IPS-20b (cell line): Measurements from ENCODE around the gene TNS4.
A peak's percentile ranks its signal among the peaks of the same experiment; 100 is the strongest.

Experiments
- H3K27ac ChIP-seq: one replicate; pipeline ENCODE4 v1.5.1; 2013; ENCODE audit warnings: low read length
- H3K27me3 ChIP-seq: 2 replicates; pipeline ENCODE4 v1.6.1; 2013; ENCODE audit warnings: mild to moderate bottlenecking, low read length, inconsistent platforms; ENCODE audit not compliant: insufficient read depth
- H3K36me3 ChIP-seq: 2 replicates; pipeline ENCODE4 v1.6.1; 2013; ENCODE audit warnings: low read depth, mild to moderate bottlenecking, inconsistent platforms, low read length, moderate library complexity; ENCODE audit not compliant: insufficient read depth
- H3K4me1 ChIP-seq: 2 replicates; pipeline ENCODE4 v1.6.1; 2013; ENCODE audit warnings: mild to moderate bottlenecking, control low read depth, inconsistent platforms, low read length, moderate library complexity; ENCODE audit not compliant: insufficient read depth
- H3K4me3 ChIP-seq: 2 replicates; pipeline ENCODE4 v1.5.1; 2013; ENCODE audit warnings: mild to moderate bottlenecking, low read length, inconsistent platforms
- H3K9ac ChIP-seq: 2 replicates; pipeline ENCODE4 v1.6.1; 2013; ENCODE audit warnings: low read depth, mild to moderate bottlenecking, inconsistent platforms, low read length, moderate library complexity
- H3K9me3 ChIP-seq: 2 replicates; pipeline ENCODE4 v1.6.1; 2013; ENCODE audit warnings: mild to moderate bottlenecking, low read depth, low read length, inconsistent platforms; ENCODE audit not compliant: insufficient read depth

TNS4 gene

DNA sequence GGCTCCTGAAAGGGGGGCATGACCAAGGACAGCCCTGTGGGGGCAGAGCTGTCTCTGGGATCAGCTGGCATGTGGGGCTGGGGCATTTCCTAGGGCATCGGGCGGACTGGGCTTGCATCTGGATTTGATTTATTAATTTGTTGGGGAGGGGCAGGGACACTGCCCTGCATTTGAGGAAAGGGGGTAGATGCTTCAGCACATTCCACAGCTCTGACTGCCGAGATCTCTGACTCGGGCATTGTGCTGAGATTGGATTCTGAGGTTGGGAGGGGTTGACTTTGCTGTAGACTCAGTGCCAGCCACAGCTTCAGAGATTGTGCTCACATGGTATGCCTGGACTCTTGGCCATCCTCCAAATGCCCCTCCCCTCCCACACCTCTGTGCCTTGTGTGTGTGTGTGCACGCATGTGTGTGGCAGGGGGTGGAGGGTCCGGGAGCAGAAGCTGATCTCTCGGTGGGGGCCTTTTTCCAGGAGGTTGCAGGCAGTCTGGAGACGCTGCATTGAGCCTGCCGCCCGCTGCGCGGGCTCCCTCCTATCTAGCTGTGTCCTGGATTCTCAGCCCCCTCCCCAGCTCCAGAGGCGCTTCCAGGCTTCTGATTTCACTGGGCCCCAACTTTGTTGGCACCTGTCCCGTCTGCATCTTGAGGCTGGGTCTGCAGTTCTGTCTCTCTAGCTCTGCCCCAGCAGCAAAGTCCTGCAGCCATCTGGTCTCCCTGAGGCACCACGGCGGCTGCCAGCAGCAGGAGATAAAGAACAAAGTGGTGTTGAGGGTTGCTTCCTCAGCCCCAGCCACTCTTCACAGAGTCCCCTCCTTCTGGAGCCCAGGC lies 43.2 kb downstream of the TNS4 start:
- Histone ChIP-seq H3K36me3 (peaks cover 37% of the 10 kb centered on the region), H3K27me3 (no peaks in the 10 kb centered on the region), H3K4me3 (no peak overlapping the region), H3K9me3 (no peaks in the 10 kb centered on the region), H3K27ac (peak overlapping the region; percentile 16), H3K4me1 (peaks cover 19% of the 10 kb centered on the region; the same call in 1 of the 2 replicates), H3K9ac (no peak overlapping the region)

DNA sequence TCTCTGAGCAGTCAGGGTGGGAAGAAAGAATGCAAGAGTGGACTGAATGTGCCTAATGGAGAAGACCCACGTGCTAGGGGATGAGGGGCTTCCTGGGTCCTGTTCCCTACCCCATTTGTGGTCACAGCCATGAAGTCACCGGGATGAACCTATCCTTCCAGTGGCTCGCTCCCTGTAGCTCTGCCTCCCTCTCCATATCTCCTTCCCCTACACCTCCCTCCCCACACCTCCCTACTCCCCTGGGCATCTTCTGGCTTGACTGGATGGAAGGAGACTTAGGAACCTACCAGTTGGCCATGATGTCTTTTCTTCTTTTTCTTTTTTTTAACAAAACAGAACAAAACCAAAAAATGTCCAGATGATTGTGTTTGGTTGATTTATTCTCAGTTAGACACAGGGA lies 44.1 kb downstream of the TNS4 start:
- Histone ChIP-seq H3K27me3 (no peaks in the 10 kb centered on the region), H3K27ac (no peak overlapping the region), H3K9ac (no peak overlapping the region), H3K4me3 (no peak overlapping the region), H3K4me1 (peaks cover 11% of the 10 kb centered on the region; the same call in 1 of the 2 replicates), H3K36me3 (peaks cover 45% of the 10 kb centered on the region), H3K9me3 (no peaks in the 10 kb centered on the region)

DNA sequence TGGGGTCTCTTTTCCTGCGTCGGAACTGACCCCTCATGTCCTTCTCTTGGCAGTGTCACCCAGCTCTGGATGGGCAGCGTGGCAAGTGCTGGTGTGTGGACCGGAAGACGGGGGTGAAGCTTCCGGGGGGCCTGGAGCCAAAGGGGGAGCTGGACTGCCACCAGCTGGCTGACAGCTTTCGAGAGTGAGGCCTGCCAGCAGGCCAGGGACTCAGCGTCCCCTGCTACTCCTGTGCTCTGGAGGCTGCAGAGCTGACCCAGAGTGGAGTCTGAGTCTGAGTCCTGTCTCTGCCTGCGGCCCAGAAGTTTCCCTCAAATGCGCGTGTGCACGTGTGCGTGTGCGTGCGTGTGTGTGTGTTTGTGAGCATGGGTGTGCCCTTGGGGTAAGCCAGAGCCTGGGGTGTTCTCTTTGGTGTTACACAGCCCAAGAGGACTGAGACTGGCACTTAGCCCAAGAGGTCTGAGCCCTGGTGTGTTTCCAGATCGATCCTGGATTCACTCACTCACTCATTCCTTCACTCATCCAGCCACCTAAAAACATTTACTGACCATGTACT lies 44.9 kb downstream of the TNS4 start:
- Histone ChIP-seq H3K4me1 (peaks cover 10% of the 10 kb centered on the region; the same call in 1 of the 2 replicates), H3K9ac (no peak overlapping the region), H3K4me3 (no peak overlapping the region), H3K9me3 (no peaks in the 10 kb centered on the region), H3K27me3 (no peaks in the 10 kb centered on the region), H3K27ac (no peak overlapping the region), H3K36me3 (peaks cover 48% of the 10 kb centered on the region)

DNA sequence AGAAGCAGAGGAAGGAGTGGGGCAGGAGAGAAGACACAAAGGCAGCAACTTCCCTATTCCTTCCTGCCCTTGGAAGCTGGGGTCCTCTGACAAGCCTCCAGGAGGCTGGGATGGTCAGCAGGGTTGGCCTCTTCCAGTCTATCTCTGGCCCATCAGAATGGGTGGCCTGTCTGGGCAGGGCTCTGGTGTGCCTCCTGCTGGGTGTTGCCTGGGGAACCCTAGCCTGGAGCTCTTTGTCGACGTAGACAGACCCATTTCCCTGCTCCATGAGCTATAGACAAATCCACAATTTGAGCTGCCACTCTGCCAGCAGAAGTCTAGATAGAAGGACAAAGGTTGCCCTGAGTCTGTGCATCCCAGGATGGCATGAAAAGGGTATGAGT lies 46.8 kb downstream of the TNS4 start:
- Histone ChIP-seq H3K4me1 (peaks cover 10% of the 10 kb centered on the region; the same call in 1 of the 2 replicates), H3K9me3 (no peaks in the 10 kb centered on the region), H3K27ac (no peak overlapping the region), H3K9ac (no peak overlapping the region), H3K36me3 (peaks cover 48% of the 10 kb centered on the region), H3K4me3 (no peak overlapping the region), H3K27me3 (no peaks in the 10 kb centered on the region)

DNA sequence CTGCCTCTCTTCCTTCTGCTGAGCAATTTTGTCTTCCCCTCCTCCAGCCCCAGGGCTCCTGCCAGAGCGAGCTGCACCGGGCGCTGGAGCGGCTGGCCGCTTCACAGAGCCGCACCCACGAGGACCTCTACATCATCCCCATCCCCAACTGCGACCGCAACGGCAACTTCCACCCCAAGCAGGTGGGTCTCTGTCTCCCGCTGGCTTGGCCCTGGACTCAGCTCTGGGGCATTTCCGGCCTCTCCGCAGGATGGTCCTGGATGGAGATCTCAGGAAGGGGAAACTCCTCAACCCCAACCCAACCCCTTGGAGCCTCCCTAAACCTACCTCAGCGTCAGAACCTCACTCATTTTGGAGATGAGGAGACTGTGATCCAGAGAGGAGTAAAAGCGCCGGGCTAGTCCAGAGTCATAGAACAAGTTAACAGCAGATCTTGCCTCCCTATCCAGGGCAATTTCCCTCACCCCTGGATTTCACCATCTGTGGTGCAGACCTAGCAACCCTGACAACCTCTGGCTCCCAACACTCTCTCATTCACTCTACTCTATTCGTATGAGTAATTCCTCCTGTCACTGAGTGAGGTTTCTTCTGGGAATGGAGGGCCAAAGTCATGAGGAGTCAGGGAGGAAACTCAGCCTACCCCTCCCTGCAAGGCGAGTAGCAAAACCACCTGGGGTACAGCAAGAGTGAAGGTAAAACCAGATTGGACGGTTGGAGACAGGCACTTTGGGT lies 47.4 kb downstream of the TNS4 start:
- Histone ChIP-seq H3K27ac (no peak overlapping the region), H3K9ac (no peak overlapping the region), H3K4me3 (no peak overlapping the region), H3K4me1 (peaks cover 10% of the 10 kb centered on the region; the same call in 1 of the 2 replicates), H3K27me3 (no peaks in the 10 kb centered on the region), H3K36me3 (peaks cover 48% of the 10 kb centered on the region), H3K9me3 (no peaks in the 10 kb centered on the region)

DNA sequence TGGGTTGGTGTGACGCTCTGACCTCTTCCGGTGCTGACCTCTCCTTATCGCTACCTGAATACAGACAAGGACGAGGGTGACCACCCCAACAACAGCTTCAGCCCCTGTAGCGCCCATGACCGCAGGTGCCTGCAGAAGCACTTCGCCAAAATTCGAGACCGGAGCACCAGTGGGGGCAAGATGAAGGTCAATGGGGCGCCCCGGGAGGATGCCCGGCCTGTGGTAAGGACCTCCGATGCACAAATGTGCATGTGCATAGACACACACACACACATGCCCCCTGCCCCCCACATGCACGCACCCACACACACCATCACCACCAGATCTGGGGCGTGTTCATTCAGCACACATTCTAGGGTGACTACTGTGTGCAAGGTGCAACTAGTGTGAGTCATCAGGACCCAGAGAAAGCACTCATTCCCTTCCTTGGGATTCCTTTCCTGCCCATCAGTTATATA lies 48.5 kb downstream of the TNS4 start:
- H3K9ac ChIP-seq: no peak overlapping the region
- no peaks in the 10 kb centered on the region for H3K27me3 ChIP-seq
- 0 out of 2 replicates have a peak, but pooled peaks cover 3% of the 10 kb centered on the region for H3K4me1 ChIP-seq
- no peak overlapping the region for H3K27ac ChIP-seq
- peaks cover 48% of the 10 kb centered on the region for H3K36me3 ChIP-seq
- H3K9me3 ChIP-seq: no peaks in the 10 kb centered on the region
- H3K4me3 ChIP-seq: no peak overlapping the region

DNA sequence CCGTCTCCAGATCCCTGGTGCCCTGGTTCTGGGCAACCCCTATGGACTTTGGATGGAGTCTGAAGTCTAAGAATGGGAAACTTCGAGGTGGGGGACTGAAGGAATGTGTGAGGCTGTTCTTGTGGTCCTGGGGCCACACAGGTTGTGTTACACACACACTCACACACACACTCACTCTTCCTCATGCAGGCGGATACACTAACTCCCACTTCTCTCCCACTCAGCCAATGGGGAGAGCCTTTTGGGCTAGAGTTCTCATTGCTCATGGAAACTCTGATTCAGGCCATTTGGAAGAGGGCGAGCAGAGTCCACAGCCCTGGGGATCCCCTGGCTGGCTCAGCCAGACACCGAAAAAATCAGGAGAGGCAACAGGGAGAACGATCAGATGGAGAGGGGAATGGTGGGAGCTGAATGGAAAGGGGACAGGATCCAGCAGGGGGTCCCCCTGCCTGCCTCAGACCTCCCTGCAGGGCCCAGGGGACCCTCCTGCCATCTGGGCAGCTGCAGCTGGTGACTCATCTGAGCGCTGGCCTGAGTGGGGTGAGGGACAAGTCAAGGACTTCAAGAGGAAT lies 49.1 kb downstream of the TNS4 start:
- no peaks in the 10 kb centered on the region for H3K4me1 ChIP-seq
- H3K27ac ChIP-seq: no peak overlapping the region

DNA sequence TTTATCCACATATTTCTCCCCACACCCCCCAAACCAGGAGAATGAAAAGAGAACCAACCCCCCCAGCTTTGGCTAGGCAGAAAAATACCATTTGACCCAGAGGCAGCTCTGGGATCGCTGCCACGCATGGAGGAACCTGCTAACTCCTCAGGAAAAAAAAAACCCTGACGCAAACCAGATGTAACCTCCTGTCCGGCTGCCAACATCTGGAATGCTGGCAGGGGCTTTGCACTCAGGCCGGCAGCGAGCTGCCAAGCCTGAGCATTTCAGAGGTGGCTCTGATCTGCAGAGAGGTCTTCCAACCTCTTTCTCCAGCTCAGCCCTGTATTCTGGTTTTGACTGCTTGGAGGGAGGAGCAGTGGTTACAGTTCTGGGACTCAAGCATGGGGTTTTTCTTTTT lies 50.0 kb downstream of the TNS4 start:
- Histone ChIP-seq H3K9ac (no peak overlapping the region), H3K36me3 (peaks cover 38% of the 10 kb centered on the region), H3K9me3 (no peaks in the 10 kb centered on the region), H3K27ac (no peak overlapping the region), H3K27me3 (no peaks in the 10 kb centered on the region), H3K4me3 (no peak overlapping the region), H3K4me1 (no peaks in the 10 kb centered on the region; the same call in 1 of the 2 replicates)

More for the DNA sequence above, 49.1 kb downstream of the TNS4 start:
- H3K27me3 ChIP-seq: no peaks in the 10 kb centered on the region
- peaks cover 47% of the 10 kb centered on the region for H3K36me3 ChIP-seq
- H3K9me3 ChIP-seq: no peaks in the 10 kb centered on the region
- no peak overlapping the region for H3K9ac ChIP-seq
- no peak overlapping the region for H3K4me3 ChIP-seq

DNA sequence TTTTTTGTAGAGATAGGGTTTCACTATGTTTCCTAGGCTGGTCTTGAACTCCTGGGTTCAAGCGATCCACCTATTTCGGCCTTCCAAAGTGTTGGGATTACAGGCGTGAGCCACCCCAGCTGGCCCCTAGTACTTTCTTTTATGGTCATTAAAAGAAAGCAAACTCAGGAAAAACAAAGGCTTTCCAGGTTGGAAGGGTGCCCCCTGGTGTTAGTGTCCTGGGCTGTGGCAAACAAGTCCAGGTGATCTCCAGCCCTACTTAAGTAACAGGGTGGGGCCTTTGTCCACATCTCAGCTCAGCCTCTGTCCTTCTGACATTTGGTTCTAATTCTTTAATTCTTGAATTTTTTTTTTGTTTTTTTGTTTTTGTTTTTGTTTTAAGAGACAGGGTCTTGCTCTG lies 51.2 kb downstream of the TNS4 start:
- Histone ChIP-seq H3K27ac (no peak overlapping the region), H3K9ac (no peak overlapping the region), H3K4me1 (peaks cover 2% of the 10 kb centered on the region; the same call in 1 of the 2 replicates), H3K27me3 (no peaks in the 10 kb centered on the region), H3K36me3 (peaks cover 29% of the 10 kb centered on the region), H3K4me3 (no peak overlapping the region), H3K9me3 (no peaks in the 10 kb centered on the region)

DNA sequence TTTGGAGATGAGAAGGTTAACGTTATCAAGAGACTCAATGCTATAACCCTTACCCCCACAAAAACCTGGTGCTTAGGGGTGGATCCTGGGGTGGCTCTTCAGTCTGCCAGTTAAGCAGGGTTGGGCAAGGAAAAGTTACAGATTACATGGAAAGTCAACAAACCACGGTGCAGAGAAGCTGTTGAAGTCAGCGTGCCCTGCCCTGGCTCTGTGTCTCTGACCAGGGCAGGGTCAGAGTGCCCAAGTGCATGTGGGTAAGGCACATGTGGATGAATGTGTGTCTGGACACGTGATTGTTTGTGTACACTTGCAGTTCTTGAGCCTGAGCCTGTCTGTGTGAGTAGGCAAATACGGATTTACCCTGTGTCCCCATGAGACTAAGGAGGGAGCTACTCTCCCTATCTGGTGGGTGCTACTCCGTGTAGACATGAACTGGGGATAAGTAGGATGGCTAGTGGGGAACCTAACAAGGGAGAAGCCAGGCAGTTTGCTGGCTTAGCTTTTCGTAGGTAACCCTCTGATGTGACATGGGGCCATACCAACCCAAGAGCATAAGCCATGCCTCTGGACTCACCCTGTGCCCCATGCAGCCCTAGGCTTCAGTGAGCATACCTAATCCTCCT lies 52.7 kb downstream of the TNS4 start:
- Histone ChIP-seq H3K9ac (no peak overlapping the region), H3K36me3 (peaks cover 17% of the 10 kb centered on the region; the same call in 1 of the 2 replicates), H3K9me3 (no peaks in the 10 kb centered on the region), H3K4me1 (peaks cover 10% of the 10 kb centered on the region; the same call in 1 of the 2 replicates), H3K27me3 (peaks cover 8% of the 10 kb centered on the region), H3K4me3 (no peak overlapping the region), H3K27ac (no peak overlapping the region)

DNA sequence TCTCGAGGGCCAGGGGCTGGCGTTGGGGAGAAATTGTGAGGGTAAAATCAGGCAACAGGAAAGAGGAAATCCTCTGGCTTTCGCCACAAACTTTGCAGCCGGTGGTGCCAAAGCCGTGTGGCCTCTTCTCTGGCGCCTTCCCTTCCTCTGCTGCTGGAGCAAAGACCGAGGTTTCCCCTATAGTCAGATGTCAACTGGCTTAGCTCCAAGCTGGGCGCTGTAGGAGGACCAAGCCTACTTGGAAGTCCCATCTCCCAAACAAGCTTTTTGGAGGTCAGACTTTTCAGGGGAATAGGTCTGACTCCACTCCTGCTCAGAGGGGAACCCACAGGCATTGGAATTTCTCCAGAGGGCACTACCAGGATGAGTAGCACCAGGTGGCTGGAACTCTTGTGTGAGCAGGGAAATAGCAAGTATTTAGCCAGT lies 53.2 kb downstream of the TNS4 start:
- H3K9me3 ChIP-seq: no peaks in the 10 kb centered on the region
- H3K27ac ChIP-seq: no peak overlapping the region
- no peak overlapping the region for H3K4me3 ChIP-seq
- H3K36me3 ChIP-seq: peaks cover 12% of the 10 kb centered on the region; the same call in 1 of the 2 replicates
- no peak overlapping the region for H3K9ac ChIP-seq
- H3K27me3 ChIP-seq: peaks cover 8% of the 10 kb centered on the region
- peaks cover 10% of the 10 kb centered on the region; the same call in 1 of the 2 replicates for H3K4me1 ChIP-seq
